HepG2 (cell line): ENCODE data around the gene GSK3A. TPM values are rescaled to one million over a fixed set of nuclear protein-coding genes. Genes with fewer than 3 reads are reported as not detected.

Experiments used
- CENPX ChIP-seq: sonication (generic); formaldehyde crosslinking; IDR thresholded peaks from 2 replicates; pipeline ENCODE4 v1.9.0; 2021; ENCODE audit warnings: mild to moderate bottlenecking, missing genetic modification reagents, moderate library complexity
- EHMT2 ChIP-seq: fragments of 200-600 bp; sonication (generic); IDR thresholded peaks from 2 replicates; pipeline ENCODE4 v1.7.0; 2017; ENCODE audit warnings: antibody characterized with exemption, low read depth, low read length, borderline replicate concordance
- ETV5 ChIP-seq: IDR thresholded peaks from 2 replicates; pipeline ENCODE4 v1.6.1; 2018; ENCODE audit warnings: missing biosample characterization, missing genetic modification reagents, inconsistent platforms, borderline replicate concordance
- FOXC1 ChIP-seq: sonication (generic); formaldehyde crosslinking; IDR thresholded peaks from 2 replicates; pipeline ENCODE4 v1.8.0; 2022; ENCODE audit warnings: mild to moderate bottlenecking, missing genetic modification reagents, borderline replicate concordance
- KLF12 ChIP-seq: sonication (generic); formaldehyde crosslinking; IDR thresholded peaks from 2 replicates; pipeline ENCODE4 v1.4.0; 2020; ENCODE audit warnings: missing genetic modification reagents, borderline replicate concordance
- KMT2A ChIP-seq: sonication (generic); formaldehyde crosslinking; IDR thresholded peaks from 2 replicates; pipeline ENCODE4 v1.4.0; 2020; ENCODE audit warnings: missing genetic modification reagents
- MTA1 ChIP-seq: sonication (generic); formaldehyde crosslinking; IDR thresholded peaks from 2 replicates; pipeline ENCODE4 v1.4.0; 2020; ENCODE audit warnings: missing genetic modification reagents, mild to moderate bottlenecking, borderline replicate concordance
- MXI1 ChIP-seq: IDR thresholded peaks from 3 replicates; pipeline ENCODE4 v1.6.1; 2012; ENCODE audit warnings: low read depth, low read length, inconsistent platforms, borderline replicate concordance
- POGZ ChIP-seq: sonication (generic); formaldehyde crosslinking; IDR thresholded peaks from 2 replicates; pipeline ENCODE4 v1.4.0; 2020; ENCODE audit warnings: mild to moderate bottlenecking, missing genetic modification reagents
- POLR2G ChIP-seq: fragments of 200-400 bp; formaldehyde crosslinking; IDR thresholded peaks from 2 replicates; pipeline ENCODE4 v1.6.1; 2018; ENCODE audit warnings: mild to moderate bottlenecking, low read depth, low read length, moderate library complexity
- RBM22 ChIP-seq: fragments of 200-400 bp; formaldehyde crosslinking; optimal IDR thresholded peaks from 2 replicates; pipeline ENCODE3; 2017; ENCODE audit warnings: mild to moderate bottlenecking, low read length, moderate library complexity
- SAP130 ChIP-seq: IDR thresholded peaks from 2 replicates; pipeline ENCODE4 v1.6.1; 2016; ENCODE audit warnings: low read depth
- SMYD3 ChIP-seq: sonication (generic); formaldehyde crosslinking; IDR thresholded peaks from 2 replicates; pipeline ENCODE4 v1.8.1; 2023; ENCODE audit warnings: mild to moderate bottlenecking, missing genetic modification reagents
- ZBTB7B ChIP-seq: sonication (generic); formaldehyde crosslinking; IDR thresholded peaks from 2 replicates; pipeline ENCODE4 v1.4.0; 2020; ENCODE audit warnings: missing genetic modification reagents
- ZFX ChIP-seq: sonication (generic); formaldehyde crosslinking; IDR thresholded peaks from 2 replicates; pipeline ENCODE4 v1.4.0; 2020; ENCODE audit warnings: mild to moderate bottlenecking, low read depth, missing genetic modification reagents, moderate library complexity
- ZNF124 ChIP-seq: sonication (generic); formaldehyde crosslinking; IDR thresholded peaks from 2 replicates; pipeline ENCODE4 v1.4.0; 2020; ENCODE audit warnings: missing genetic modification reagents
- ZNF3 ChIP-seq: IDR thresholded peaks from 2 replicates; pipeline ENCODE4 v1.7.0; 2017; ENCODE audit warnings: inconsistent platforms
- ZNF367 ChIP-seq: sonication (generic); formaldehyde crosslinking; IDR thresholded peaks from 2 replicates; pipeline ENCODE4 v1.4.0; 2020; ENCODE audit warnings: missing genetic modification reagents, borderline replicate concordance
- ZNF773 ChIP-seq: sonication (generic); formaldehyde crosslinking; IDR thresholded peaks from 2 replicates; pipeline ENCODE4 v1.4.0; 2020; ENCODE audit warnings: missing genetic modification reagents, borderline replicate concordance
- ZSCAN20 ChIP-seq: sonication (generic); formaldehyde crosslinking; IDR thresholded peaks from 2 replicates; pipeline ENCODE4 v1.4.0; 2020; ENCODE audit warnings: missing genetic modification reagents, mild to moderate bottlenecking, borderline replicate concordance
- polyA plus RNA-seq, 8 experiments: library from polyadenylated mRNA; depleted of rRNA in 3 of 8; stranded (reverse) in 7 of 8; unstranded in 1 of 8; fragments of >200 nt; fragmentation: Illumina TruSeq in 4 of 8; extraction: Trizol in 4 of 8; gene quantifications; 2 replicates each; pipeline versions ENCODE4 v1.2.1 to v1.2.3, GENCODE V29; 2011 to 2016; ENCODE audit warnings: low read depth in 4 of 8, missing spikeins in 1 of 8, mixed read lengths in 1 of 8; ENCODE audit not compliant: insufficient read depth in 1 of 8
- total RNA-seq, 5 experiments: library from RNA; depleted of rRNA; stranded (reverse); fragments of >200 nt; fragmentation: Illumina TruSeq; extraction: Trizol; gene quantifications; 2 replicates each; pipeline ENCODE4 v1.2.3, GENCODE V29; 2016; ENCODE audit warnings: low read depth in 1 of 5
- TF ChIP-seq, protein P1 (sequence below): sonication (generic); formaldehyde crosslinking; conservative IDR thresholded peaks from 2 replicates; pipeline ENCODE4 v1.5.0; 2020; ENCODE audit warnings: missing genetic modification reagents
- TF ChIP-seq, protein P2 (sequence below): sonication (generic); formaldehyde crosslinking; IDR thresholded peaks from 2 replicates; pipeline ENCODE4 v1.4.0; 2020; ENCODE audit warnings: missing genetic modification reagents, low read depth, mild to moderate bottlenecking, borderline replicate concordance
- TF ChIP-seq, protein P3 (sequence below): sonication (generic); formaldehyde crosslinking; IDR thresholded peaks from 2 replicates; pipeline ENCODE4 v1.5.1; 2020; ENCODE audit warnings: mild to moderate bottlenecking, missing genetic modification reagents, moderate library complexity

Gene GSK3A
- total and polyA plus RNA-seq, 2 of the 13 experiments (the other 11 are each of a cell fraction or from before 2014, with no cell fraction given), result 16.9 to 52.5 TPM

DNA sequence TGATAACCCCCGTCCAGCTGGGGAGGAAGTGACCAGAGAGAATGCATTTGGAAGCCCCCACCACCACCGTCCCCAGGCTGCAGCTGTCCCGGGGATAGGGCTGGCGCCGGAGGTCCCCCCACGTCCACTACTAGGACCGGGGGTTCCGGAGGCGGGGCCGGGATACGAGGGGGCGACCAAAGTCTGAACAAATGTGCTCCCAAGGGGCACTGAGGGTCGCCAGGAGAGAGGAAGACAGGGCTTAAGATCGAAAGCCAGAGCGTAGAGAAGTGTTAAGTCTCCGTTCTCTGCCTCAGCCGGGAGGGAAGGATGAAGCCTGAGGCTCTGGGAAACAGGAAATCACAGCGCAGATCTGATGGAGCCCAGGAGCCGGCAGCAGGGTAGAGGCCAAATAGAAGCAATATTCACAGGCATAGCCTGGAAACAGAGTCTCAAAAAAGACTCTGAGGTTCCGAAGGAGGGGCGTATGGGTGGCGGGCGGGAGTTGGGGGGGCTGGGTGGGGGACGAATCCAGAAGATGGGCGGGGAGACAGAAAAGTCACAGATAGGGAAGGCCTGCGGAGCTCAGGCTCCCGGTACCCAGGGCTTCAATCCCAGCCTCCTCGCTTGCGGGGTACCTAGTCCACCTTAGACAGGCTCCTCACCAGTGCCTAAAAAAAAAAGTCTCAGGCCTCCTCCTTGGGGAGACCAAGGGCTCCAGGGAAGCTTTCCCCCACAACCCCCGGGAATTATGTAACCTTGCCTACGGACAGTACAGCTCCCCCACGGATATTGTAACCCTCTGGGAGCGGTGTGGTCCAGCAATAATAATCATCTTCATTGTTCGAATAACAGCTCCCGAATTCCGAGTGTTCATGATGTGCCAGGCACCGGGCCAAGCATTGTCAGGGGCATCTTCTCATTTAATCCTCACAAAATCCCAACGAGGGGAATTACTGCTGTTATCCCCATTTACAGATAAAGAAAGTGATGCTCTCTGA, 13.7 kb upstream of the GSK3A start (continued):
- TF ChIP-seq ZNF367 (CRISPR knock-in tag), result no peak
- no peak for TF ChIP-seq RBM22
- no peak for TF ChIP-seq EHMT2
- no peak for TF ChIP-seq KMT2A (CRISPR knock-in tag)
- TF ChIP-seq FOXC1 (CRISPR knock-in tag), result no peak
- no peak for TF ChIP-seq CENPX (CRISPR knock-in tag)
- TF ChIP-seq MTA1 (CRISPR knock-in tag), result 0 out of 2 replicates have a peak, but pooled peaks have one; percentile 27
- TF ChIP-seq KLF12 (CRISPR knock-in tag), result 0 out of 2 replicates have a peak, but pooled peaks have one; percentile 14
- peak; percentile 16; the same call in 1 of the 2 replicates for TF ChIP-seq SAP130
- TF ChIP-seq, protein P1, sequence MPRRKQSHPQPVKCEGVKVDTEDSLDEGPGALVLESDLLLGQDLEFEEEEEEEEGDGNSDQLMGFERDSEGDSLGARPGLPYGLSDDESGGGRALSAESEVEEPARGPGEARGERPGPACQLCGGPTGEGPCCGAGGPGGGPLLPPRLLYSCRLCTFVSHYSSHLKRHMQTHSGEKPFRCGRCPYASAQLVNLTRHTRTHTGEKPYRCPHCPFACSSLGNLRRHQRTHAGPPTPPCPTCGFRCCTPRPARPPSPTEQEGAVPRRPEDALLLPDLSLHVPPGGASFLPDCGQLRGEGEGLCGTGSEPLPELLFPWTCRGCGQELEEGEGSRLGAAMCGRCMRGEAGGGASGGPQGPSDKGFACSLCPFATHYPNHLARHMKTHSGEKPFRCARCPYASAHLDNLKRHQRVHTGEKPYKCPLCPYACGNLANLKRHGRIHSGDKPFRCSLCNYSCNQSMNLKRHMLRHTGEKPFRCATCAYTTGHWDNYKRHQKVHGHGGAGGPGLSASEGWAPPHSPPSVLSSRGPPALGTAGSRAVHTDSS, result no peak
- TF ChIP-seq, protein P2, sequence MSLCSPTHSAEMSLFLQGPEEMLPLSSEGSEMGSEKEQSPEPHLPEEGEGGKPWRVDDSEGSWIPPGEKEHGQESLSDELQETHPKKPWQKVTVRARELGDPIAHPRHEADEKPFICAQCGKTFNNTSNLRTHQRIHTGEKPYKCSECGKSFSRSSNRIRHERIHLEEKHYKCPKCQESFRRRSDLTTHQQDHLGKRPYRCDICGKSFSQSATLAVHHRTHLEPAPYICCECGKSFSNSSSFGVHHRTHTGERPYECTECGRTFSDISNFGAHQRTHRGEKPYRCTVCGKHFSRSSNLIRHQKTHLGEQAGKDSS (CRISPR knock-in tag), result no peak
- TF ChIP-seq SMYD3 (CRISPR knock-in tag), result no peak
- TF ChIP-seq MXI1, result no peak
- TF ChIP-seq POGZ (CRISPR knock-in tag), result no peak
- TF ChIP-seq POLR2G, result 0 out of 2 replicates have a peak, but pooled peaks have one; percentile 3
- TF ChIP-seq, protein P3, sequence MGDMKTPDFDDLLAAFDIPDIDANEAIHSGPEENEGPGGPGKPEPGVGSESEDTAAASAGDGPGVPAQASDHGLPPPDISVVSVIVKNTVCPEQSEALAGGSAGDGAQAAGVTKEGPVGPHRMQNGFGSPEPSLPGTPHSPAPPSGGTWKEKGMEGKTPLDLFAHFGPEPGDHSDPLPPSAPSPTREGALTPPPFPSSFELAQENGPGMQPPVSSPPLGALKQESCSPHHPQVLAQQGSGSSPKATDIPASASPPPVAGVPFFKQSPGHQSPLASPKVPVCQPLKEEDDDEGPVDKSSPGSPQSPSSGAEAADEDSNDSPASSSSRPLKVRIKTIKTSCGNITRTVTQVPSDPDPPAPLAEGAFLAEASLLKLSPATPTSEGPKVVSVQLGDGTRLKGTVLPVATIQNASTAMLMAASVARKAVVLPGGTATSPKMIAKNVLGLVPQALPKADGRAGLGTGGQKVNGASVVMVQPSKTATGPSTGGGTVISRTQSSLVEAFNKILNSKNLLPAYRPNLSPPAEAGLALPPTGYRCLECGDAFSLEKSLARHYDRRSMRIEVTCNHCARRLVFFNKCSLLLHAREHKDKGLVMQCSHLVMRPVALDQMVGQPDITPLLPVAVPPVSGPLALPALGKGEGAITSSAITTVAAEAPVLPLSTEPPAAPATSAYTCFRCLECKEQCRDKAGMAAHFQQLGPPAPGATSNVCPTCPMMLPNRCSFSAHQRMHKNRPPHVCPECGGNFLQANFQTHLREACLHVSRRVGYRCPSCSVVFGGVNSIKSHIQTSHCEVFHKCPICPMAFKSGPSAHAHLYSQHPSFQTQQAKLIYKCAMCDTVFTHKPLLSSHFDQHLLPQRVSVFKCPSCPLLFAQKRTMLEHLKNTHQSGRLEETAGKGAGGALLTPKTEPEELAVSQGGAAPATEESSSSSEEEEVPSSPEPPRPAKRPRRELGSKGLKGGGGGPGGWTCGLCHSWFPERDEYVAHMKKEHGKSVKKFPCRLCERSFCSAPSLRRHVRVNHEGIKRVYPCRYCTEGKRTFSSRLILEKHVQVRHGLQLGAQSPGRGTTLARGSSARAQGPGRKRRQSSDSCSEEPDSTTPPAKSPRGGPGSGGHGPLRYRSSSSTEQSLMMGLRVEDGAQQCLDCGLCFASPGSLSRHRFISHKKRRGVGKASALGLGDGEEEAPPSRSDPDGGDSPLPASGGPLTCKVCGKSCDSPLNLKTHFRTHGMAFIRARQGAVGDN, result 0 out of 2 replicates have a peak, but pooled peaks have one; percentile 26
- TF ChIP-seq ZNF773, result no peak
- no peak for TF ChIP-seq ZNF3 (CRISPR knock-in tag)
- TF ChIP-seq ZSCAN20 (CRISPR knock-in tag), result 0 out of 2 replicates have a peak, but pooled peaks have one; percentile 29
- TF ChIP-seq ETV5 (CRISPR knock-in tag), result 0 out of 2 replicates have a peak, but pooled peaks have one; percentile 32
- TF ChIP-seq ZFX (CRISPR knock-in tag), result 0 out of 2 replicates have a peak, but pooled peaks have one; percentile 34
- TF ChIP-seq ZBTB7B (CRISPR knock-in tag), result peak; percentile 78
- TF ChIP-seq ZNF124 (CRISPR knock-in tag), result no peak
